ENCODE results near the gene GAN.

GAN gene, protein sequence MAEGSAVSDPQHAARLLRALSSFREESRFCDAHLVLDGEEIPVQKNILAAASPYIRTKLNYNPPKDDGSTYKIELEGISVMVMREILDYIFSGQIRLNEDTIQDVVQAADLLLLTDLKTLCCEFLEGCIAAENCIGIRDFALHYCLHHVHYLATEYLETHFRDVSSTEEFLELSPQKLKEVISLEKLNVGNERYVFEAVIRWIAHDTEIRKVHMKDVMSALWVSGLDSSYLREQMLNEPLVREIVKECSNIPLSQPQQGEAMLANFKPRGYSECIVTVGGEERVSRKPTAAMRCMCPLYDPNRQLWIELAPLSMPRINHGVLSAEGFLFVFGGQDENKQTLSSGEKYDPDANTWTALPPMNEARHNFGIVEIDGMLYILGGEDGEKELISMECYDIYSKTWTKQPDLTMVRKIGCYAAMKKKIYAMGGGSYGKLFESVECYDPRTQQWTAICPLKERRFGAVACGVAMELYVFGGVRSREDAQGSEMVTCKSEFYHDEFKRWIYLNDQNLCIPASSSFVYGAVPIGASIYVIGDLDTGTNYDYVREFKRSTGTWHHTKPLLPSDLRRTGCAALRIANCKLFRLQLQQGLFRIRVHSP

DNA sequence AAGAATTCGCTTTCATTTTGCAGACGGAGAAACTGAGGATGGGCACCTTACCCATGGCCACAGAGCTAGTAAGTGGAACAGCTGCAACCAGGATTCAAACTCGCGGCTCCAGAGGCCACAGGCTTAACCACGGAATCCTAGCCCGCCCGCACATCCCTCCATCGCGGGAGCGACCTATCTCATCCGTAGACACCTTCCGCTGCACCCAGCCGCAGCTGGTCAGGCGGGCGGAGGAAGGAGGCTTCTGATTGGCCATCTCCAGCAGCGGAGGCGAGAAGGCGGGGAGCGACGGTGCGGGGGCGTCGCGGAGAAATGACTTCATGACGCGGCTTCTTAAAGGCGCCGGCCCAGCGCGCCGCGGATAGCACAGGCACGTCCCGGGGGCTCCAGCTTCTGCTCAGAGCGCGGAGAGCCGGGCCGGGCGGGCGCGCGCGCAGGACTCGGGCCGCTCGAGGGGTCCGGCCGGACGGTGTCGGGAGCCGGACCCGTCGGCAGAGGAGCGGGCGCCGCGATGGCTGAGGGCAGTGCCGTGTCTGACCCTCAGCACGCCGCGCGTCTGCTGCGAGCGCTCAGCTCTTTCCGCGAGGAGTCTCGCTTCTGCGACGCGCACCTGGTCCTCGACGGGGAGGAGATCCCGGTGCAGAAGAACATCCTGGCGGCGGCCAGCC, at the start of gene GAN:
Gene GAN, plus strand, starts transcription at position 360 of the 668 bp plus-strand sequence. Its CDS starts 152 bp downstream, at position 512.
- DNase-seq = peak; percentile 98
- in situ Hi-C loops (cut with MboI; ENCODE audit: low pct_unique_long_range_greater_than_20kb, low sequenced_read_pairs) = no loop called here

DNA sequence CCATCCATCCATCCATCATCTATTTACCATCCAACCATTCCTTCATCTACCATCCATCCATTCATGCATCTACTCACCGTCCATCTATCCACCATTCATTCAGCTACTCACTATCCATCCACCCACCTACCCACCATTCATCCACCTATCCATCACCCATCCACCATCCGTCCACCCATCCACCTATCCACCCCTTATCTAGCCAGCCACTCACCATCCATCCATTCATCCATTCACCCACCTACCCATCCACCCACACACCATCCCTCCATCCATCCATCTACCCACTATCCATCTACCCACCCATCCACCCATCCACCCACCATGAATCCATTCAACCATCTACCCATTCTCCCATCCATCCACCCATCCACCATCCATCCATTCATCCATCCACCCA, 49.7 kb upstream of the GAN start:
- in situ Hi-C loops (cut with MboI; ENCODE audit: low pct_unique_long_range_greater_than_20kb, low sequenced_read_pairs) = no loop called here
- DNase-seq = no peak

DNA sequence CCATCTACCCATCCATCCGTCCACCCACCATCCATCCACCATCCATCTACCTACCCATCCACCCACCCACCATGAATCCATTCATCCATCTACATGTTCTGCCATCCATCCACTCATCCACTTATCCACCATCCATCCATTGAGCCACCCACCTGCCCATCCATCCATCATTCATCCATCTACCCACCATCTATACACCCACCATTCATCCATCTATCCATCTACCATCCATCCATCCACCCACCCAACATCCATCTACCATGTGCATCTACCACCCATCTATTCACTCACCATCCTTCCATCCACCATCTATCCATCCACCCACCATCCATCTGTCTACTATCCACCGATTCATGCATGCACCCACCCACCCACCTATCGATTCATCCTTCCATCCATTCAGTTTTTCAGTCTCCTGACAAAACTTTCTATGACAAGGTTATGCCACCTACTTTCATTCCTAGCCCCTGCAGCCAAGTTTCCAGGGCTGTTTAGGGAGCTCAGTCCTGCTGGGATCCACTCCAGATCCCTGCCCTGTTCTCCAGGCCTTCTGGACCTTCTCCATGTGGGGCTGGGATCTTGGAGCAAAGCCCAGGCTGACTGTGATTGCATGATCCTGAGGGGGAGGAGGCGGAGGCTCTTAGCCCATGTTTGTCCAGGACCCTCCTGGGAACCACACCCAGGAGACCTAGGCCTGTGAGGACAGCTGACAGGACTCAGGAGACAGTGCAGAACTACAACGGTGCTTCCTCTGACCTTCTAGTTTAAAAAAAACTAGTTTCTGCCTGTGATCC, 48.9 kb upstream of the GAN start:
- DNase-seq = no peak
- in situ Hi-C loops (cut with MboI; ENCODE audit: low pct_unique_long_range_greater_than_20kb, low sequenced_read_pairs) = no loop called here

DNA sequence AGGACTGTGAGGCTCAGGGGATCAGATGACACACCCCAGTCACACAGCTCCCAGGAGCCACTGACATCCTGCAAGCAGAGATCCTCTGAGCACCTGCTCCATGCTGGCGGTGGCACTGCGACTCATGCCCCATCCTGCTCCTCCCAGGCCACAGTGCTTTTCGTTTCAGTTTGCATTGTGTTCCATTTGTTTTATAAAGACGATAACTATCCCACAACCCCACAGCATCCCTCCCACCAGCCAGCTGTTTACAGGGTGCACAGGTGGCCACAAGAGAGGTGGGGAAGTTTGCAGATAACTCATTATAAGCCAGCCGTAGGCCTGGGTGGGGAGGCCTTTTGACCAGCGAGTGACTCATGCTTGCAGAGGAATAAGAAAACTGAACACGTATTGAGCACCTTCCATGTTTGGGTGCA, 48.1 kb upstream of the GAN start:
- in situ Hi-C loops (cut with MboI; ENCODE audit: low pct_unique_long_range_greater_than_20kb, low sequenced_read_pairs) = no loop called here
- DNase-seq = no peak

DNA sequence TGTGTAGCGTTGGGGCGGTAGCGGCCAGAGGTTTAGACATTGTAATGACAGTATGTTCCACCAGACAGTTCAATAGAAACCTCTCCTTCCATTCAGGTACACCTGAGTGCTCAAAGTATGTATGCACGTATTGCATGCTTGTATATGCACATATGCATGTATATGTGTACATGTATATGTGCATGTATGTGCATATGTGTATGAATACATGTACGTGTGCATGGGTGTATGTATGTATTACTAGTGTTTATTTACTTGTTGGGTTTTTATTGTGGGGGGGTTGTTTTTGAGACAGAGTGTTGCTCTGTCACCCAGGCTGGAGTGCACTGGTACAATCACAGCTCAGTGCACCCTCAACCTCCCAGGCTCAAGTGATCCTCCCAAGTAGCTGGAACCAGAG, 46.3 kb upstream of the GAN start:
- DNase-seq = no peak
- in situ Hi-C loops (cut with MboI; ENCODE audit: low pct_unique_long_range_greater_than_20kb, low sequenced_read_pairs) = no loop called here

DNA sequence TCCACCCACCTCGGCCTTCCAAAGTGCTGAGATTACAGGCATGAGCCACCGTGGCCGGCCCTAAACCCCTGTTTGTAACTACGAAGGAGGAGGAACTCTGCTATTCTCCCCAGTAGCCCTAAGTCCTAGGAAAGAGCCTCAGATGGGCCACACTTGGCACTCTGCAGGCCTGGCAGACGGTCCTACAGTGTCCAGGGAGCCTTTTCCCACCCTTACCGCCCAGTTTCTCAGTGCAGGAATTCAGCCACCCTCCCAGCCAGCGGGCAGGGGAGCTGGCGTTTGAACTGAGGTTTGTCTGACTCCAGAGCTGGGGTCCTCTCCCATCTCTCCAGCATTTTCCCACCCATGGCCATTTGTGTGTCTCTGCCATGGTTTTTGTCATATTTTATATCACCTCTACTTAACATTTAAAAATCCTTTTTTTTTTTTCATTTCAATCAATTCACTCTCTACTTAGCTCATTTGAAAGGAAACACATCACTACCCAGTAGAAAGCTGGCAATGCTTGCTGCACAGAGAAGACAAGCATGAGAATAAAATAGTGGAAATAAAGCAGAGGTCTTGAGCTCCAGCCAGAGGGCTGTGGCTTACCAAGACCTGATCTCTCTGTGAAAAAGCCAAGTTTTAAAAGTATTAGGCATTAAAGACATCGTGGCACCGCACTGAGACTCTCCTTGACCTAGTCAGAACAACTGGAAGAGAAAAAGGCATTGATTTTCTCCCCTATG, 41.4 kb upstream of the GAN start:
- DNase-seq = no peak
- in situ Hi-C loops (cut with MboI; ENCODE audit: low pct_unique_long_range_greater_than_20kb, low sequenced_read_pairs) = no loop called here

DNA sequence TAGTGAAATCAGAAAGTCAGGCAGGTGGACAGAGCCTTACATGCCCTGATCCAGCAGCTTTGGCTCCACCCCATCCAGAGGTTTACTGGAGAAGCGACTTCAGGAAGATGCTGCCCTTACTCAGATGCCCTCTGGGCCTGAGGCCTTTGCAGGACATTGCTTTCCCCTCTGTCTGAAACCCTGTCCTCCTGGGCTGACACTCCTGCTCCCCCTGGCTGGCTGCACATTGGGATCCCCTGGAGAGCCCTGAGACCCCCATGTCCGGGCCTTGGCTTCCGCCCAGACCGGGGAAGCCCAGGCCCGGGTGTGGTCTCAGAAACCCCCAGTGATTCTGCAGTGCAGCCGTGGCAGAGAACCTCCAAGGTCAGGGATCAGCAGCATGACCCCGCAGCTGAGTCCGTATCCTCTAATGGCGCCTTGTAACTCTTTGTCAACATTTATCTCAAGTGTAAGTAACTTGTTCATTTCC, 39.7 kb upstream of the GAN start:
- no peak for DNase-seq

DNA sequence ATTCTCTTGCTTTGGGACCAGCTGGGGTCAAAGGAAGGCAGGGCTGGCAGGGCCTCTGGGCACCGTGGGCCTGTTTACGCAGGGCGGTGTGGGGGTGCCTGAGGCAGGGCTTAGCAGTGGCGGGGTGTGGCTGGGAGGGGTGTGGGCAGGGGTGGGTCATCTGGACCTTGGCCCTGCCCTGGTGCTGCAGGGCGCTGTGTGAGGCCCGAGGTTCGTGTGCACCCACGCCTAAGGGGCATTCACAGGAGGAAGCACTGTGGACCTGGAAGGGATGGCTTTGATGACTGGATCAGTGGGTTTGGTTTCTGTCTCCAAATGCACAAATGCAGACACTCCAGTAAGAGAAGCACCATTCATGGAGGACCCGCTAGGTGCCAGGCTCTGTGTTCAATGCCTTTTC, 39.0 kb upstream of the GAN start:
- DNase-seq = no peak
- in situ Hi-C loops (cut with MboI; ENCODE audit: low pct_unique_long_range_greater_than_20kb, low sequenced_read_pairs) = no loop called here

More for the DNA sequence above, 39.7 kb upstream of the GAN start:
- in situ Hi-C loops (cut with MboI; ENCODE audit: low pct_unique_long_range_greater_than_20kb, low sequenced_read_pairs) = no loop called here

DNA sequence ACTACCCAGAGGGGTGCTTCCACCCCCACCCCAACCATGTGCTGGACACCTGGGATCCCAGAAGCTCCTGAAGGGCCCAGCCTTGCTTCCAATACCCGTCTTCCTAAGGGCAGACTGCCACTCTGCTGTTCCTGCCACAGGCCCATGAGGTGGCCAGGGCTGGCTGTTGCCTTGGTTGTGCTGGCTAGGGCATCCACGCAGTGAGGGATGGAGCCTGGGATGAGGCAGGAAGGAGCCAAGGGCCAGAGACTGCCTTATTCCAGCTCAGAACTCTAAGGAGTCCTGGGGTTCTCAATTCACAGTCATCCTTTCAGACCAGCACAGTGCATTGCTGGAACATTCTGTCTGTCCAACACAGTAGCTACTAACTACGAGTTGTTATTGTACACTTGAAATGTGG, 38.4 kb upstream of the GAN start:
- in situ Hi-C loops (cut with MboI; ENCODE audit: low pct_unique_long_range_greater_than_20kb, low sequenced_read_pairs) = no loop called here
- no peak for DNase-seq

DNA sequence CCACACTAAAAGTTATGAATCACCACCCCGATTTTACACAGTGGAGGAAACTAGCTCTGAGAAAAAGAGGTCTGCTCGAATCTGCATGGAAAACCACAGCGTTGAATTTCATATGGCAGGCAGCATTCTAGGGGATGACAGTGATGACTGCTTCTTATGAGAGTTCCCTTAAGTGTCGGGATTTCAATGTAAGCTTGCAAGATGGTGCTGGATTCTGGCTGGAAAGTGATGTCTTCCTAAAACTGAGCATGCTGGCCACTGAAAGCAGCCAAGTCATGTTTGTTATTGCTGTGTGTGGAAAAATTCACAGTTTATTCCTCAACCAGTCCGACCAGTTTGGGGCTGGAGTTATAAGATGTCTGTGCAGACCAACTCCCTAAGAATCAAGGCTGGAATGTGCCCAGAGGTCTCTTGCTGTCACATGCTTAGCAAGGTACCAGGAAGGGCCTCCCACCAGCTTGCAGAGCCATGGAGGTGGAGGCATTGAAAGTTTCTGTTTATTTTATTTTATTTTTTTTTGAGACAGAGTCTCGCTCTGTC, 37.2 kb upstream of the GAN start:
- in situ Hi-C loops (cut with MboI; ENCODE audit: low pct_unique_long_range_greater_than_20kb, low sequenced_read_pairs) = no loop called here
- DNase-seq = no peak

DNA sequence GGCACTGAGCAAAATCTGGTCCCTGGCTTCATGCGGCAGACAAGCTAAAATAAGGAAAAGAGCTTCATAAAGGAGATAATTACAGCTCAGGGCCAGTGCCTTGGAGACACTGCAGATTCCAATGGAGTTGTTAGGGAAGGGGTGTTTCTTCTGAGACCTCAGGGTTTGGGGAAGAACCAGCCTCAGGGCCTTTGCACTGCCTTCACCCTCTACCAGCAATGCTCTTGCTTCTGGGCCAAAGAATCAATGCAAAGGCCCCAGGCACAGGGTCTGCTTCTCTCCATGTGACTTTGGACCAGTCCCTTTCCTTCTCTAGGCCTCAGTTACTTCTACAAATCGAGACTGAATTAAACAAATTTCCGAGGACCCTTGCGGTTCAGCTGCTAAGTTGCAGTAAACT, 36.2 kb upstream of the GAN start:
- DNase-seq = no peak
- in situ Hi-C loops (cut with MboI; ENCODE audit: low pct_unique_long_range_greater_than_20kb, low sequenced_read_pairs) = no loop called here

DNA sequence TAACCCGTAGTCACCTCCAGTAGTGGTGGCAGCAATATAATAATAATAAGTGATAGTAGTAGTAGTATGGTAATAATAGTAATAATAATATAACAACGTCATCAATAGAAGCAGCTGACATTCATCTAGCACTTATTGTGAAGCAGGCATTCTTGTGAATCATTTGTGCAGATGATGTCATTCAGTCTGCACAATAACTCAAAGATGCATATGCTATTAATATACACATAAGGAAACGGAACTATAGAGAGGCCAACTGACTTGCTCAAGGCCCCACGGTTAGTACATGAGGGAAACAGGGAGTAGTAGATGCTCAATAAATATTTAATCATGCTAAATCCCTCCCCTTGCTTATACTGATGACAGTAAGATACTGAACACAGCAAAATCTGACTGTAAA, 35.4 kb upstream of the GAN start:
- DNase-seq = no peak
- in situ Hi-C loops (cut with MboI; ENCODE audit: low pct_unique_long_range_greater_than_20kb, low sequenced_read_pairs) = no loop called here

DNA sequence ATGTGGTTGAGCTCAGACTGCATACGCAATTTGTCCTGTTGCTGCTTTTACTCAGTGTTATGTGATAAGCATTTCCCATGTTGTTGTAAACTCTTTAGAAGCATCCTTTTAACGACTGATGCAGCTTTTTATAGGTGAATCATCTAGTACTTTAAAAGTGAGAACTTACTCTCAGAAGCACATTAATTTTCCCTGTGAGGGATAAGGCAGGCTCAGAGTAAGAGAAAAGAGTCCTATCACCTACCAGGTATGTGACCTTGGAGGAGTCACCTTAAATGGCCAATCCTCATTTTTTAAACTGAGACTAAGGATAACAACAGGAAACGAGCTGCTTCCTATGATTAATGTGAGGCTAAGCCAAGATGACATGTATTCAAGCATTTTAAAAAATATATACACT, 34.4 kb upstream of the GAN start:
- in situ Hi-C loops (cut with MboI; ENCODE audit: low pct_unique_long_range_greater_than_20kb, low sequenced_read_pairs) = no loop called here
- no peak for DNase-seq

DNA sequence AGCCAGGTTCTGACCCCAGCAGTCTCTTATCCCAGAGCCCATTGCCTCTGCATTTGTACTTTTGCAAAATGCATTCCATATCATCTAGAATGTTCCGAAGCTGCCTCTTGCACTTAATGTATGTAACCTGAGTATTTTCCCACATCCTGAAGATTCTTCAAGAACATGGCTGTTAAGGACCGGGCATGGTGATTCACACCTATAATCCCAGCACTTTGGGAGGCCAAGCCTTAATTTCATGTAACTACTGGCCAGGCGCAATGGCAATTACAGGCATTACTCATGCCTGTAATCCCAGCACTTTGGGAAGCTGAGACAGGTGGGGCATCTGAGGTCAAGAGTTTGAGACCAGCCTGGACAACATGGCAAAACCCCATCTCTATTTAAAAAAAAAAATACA, 31.7 kb upstream of the GAN start:
- in situ Hi-C loops (cut with MboI; ENCODE audit: low pct_unique_long_range_greater_than_20kb, low sequenced_read_pairs) = no loop called here

DNA sequence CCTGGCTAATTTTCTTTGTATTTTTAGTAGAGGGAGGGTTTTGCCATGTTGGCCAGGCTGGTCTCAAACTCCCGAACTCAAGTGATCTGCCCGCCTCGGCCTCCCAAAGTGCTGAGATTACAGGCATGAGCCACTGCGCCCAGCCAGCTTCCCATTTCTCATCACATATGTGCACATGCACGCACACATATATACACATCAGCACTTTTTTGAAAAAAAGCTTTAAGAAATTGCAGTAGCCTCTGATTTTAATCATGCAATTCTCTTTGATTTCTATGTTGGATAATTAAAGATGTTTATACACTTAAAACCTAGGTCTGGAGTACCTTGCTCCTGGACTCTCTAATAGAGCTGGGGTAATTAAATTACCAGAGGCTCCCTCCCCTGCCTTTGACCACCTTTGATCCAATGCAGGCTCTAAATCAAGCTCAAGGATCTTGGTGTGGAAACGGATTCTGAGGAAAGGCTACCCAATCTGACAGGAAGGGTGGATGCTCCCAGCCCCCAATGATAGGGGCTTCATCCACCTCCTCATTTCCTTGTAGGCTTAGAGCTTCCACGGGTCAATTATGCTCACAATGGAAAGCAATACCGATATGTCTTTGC, 29.7 kb upstream of the GAN start:
- in situ Hi-C loops (cut with MboI; ENCODE audit: low pct_unique_long_range_greater_than_20kb, low sequenced_read_pairs) = no loop called here
- no peak for DNase-seq

More for the DNA sequence above, 31.7 kb upstream of the GAN start:
- DNase-seq = no peak

DNA sequence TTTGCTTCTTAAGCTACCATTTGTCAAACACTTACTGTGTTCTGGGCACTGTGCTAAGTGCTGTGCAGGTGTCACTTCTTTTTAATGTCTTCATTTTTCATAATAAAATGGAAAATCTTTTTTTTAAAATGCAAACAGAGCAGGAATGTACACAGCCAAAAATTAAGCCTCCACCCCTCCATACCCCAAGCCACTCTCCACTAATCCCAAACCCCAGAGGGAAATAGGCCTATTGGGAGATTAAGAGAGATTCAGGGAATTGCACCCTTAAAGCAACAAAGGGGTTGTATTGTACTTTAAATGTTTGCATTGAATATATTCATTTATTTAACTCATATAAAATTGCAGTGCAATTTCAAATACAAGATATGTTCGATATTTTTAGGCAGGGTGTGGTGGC, 28.6 kb upstream of the GAN start:
- in situ Hi-C loops (cut with MboI; ENCODE audit: low pct_unique_long_range_greater_than_20kb, low sequenced_read_pairs) = no loop called here
- DNase-seq = no peak

DNA sequence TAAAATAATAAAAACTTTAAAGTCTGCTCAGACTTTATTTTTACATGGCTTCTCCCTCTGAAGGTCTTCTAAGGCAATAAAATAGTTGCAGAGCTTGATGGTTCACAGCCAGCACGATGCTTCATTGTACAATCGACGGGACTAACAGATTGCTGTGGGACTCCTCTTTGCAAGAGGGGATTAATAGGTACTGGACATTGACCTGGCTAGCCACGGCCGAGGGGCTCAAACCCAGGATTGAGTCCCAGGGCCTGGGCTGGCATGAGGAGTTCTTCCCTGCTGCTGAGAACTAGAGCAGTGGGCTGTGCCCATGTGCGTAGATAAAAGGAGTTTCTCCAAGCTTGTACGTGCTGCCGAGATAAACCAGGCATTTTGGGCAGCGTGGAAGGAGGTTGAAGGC, 23.6 kb upstream of the GAN start:
- no peak for DNase-seq
- in situ Hi-C loops (cut with MboI; ENCODE audit: low pct_unique_long_range_greater_than_20kb, low sequenced_read_pairs) = no loop called here

DNA sequence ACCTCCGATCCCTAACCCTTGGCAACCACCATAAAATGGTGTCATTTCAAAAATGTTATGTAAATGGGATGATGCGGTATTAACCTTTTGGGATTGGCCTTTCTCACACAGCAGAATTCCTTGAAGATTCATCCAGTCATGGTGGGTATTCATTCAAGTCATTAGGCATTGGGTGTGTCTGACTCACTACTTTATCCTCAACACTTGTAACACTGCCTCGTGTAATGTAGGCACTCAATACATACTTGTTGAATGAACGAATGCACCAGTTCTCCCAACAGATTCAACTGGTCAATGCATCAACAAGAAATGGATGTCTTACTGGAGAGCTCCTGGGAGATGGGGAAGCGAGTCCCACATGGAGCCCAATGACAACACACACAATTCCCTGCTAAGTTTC, 21.8 kb upstream of the GAN start:
- in situ Hi-C loops (cut with MboI; ENCODE audit: low pct_unique_long_range_greater_than_20kb, low sequenced_read_pairs) = no loop called here
- DNase-seq = no peak
